Activated CD8-positive, alpha-beta memory T cell treated with anti-CD3 and anti-CD28 coated beads, Interleukin-2, amount 50 U/mL, for 48 hours (primary cell): ENCODE measurements around the gene LRRC3.

ENCODE experiments used
- DNase-seq: peaks from one replicate; pipeline ENCODE4 v3.0.0-alpha.2; 2020

LRRC3 gene

GRCh38 chr21:44459712-44460440 is 4.6 kb downstream of the LRRC3 start:
- no peak for DNase-seq

DNA sequence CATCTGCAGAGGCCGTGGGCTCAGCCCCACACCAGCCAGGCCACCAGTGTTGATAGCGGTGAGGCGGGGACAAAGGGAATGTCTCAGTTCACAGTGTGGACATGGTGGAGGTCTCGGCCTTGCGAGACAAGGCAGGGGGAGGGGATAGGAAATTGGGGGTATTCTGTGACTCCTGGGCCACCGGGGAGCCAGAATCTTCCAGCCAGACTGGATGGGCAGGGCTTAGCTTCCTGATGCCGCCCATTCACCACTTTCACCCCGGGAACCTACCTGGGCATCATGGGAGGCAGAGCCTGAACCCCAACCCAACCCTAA is 5.1 kb downstream of the LRRC3 start:
- no peak for DNase-seq

DNA sequence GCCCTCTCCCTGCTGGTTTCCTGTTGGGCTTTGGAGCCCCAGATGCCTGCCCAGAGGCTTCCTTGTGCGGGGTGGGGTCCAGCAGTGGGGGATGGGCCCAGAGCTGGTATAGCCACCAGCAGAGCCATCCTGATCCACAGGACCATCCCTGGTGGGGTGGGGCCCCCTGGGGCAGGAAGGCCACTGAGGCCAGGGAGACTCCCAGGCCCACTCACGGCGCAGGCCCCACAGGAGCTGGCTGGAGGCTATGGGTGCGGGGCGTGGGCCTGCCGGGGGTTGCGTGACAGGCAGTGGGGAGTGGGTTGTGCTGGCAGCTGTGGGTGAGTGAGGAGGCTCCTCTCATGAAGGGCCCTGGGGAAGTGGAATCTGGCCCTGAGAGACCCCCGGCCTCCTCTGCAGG is 5.7 kb downstream of the LRRC3 start:
- DNase-seq = no peak

- no peak for DNase-seq
These were observed 6.2 kb downstream of the LRRC3 start for GRCh38 chr21:44461464-44462001.

GRCh38 chr21:44462086-44462833 is 7.0 kb downstream of the LRRC3 start:
- DNase-seq = no peak

DNA sequence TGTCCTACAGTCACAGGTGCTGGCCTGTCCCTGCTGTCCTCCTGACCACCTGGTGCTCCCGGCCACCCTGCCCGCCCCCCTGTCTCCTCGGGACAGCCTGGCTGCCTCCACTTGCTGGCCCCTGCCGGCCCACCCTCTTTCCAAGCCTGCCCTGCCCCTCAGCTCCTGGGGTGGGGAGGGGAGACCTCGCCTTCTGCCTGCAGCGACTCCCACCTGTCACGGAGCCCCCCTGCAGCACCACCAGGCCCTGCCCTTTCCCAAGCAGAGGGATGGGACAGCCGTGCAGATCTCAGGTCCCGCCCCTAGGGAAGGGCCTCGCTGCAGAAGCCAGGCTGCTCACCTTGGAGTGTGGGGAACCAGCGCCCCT is 7.5 kb downstream of the LRRC3 start:
- DNase-seq = no peak

GRCh38 chr21:44463724-44464123 is 8.4 kb downstream of the LRRC3 start:
- no peak for DNase-seq

- no peak for DNase-seq
These were observed 9.0 kb downstream of the LRRC3 start for GRCh38 chr21:44464351-44464750.

DNA sequence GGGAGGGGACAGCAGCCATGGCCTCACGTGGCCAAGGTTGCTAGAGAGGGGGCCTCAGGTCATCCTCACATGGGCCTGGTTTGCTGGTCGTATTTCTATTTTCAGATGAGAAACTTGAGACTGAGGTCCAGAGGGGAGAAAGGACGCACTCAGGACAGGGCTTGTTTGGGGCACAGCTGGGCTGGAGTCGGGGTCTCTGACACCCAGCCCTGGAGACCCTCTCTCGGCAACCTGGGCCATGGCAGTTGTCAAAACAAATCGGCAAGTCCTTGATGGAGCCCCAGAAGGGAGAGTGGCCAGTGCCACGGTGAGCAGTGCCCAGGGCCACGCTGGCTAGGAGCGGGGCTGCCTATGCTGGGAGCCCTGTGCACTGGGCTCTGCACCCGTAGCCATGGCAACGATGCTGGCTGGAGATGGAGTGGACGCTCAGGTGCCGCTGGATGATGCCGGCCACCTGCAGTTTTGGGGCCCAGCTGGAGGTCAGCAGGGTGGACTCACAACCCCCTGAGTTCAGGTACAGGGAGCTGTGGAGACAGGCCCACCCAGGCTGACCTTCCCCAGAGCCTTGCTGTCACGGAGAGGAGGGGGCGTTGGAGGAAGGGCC is 11.1 kb downstream of the LRRC3 start:
- DNase-seq = no peak

- DNase-seq = no peak
These were observed 11.9 kb downstream of the LRRC3 start for GRCh38 chr21:44466996-44467858.

DNA sequence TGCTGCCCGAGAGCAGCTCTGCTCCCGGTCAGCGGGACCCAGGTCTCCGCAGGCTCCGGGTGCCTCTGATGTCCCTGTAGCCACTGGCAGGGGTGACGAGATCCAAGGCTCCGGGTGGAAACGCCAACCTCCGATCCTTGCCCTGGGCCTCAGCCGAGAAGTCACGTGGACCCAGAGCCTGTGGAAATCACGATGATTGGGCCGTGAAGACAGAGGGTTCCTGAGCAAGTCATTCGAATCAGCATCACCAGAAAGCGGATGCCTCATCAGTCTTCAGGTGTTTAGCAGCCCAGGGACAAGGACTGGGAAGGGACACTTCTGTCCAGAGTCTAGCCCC is 12.5 kb downstream of the LRRC3 start:
- no peak for DNase-seq

DNA sequence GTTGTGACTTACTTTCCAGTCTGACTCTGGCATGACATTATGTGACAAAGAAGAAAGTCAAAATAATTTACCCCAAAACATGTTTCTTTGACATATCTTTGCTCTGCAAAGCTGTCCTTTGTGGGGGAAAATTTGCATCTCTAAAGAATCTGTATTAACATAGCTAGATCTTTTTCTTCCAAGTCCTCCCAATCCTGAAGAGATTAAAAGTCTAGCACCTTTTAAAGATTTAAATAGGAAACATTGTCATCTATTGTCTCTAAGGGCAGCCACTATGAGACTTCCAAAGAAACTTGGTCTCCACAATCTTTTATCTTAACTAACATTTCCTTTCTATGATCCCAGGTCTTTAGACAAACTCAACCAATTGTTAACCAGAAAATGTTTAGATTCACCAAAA is 16.0 kb downstream of the LRRC3 start:
- DNase-seq = no peak

DNA sequence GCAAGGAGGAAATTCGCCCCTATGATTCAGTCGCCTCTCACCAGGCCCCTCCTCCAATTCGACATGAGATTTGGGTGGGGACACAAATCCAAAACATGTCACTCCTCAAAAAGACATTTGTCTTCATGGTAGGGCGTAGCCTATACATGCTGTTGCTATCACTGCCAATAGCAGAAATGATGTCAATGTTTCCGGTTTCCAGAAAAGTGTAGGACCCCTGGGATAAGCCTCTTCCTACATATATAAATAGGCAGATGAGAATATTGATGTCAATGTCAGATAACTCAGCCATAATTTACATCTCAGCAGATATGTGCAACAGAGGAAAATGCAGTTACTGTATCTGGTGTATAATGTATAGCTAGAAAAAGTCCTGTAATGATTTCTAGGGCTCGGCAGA is 16.7 kb downstream of the LRRC3 start:
- no peak for DNase-seq

GRCh38 chr21:44473915-44474555 is 18.7 kb downstream of the LRRC3 start:
- DNase-seq = no peak

- no peak for DNase-seq
These were observed 20.0 kb downstream of the LRRC3 start for GRCh38 chr21:44475266-44475845.

- no peak for DNase-seq
These were observed 21.8 kb downstream of the LRRC3 start for GRCh38 chr21:44477131-44477530.

DNA sequence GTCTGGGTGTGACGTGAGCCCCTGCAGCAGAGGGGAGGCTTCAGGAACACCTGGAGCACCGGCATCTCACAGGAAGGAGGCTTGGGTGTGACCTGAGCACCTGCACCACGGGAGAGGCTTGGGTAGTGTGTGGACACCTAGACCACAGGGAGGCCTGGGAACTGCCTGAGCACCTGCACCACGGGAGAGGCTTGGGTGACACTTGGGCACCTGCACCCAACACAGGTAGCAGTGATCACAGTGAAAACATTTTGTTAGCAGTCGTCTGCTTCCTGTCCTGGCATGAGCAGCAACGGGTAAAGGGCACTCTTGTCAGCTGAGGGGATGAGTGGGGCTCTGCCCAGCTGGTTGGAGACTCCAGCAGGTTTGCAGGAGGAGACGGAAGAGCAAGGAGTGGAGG is 22.4 kb downstream of the LRRC3 start:
- no peak for DNase-seq

DNA sequence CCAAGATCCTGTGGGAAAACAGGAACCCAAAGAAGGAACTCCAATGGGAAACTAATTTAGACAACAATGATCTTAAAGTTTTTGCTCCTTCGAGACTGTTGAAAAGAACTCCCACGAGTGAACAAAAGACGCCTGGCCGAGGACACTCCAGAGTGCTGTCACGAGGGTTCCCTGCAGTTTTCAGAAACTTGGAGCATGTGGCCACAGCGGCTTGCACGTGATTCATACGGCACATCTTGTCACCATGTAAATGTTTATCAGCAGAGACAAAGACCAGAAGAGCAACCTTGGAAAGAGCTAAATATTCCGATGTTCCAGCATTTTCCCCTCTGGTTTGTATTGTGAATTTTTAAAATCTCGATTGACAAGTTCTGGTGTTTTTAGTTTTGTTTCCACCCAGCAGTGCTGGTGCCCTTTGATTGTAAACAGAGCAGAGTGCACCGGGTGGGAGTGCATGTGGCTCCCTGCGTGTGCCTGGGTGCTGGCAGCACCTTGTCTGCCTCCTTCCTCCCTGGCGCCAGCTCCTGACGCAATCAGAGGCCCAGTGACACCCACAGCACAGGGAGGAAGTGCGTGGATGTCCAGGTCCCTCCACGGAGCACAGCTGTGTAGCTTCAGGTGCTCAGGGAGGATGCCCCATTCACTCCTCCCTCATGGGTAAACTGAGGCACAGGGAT is 23.0 kb downstream of the LRRC3 start:
- no peak for DNase-seq

DNA sequence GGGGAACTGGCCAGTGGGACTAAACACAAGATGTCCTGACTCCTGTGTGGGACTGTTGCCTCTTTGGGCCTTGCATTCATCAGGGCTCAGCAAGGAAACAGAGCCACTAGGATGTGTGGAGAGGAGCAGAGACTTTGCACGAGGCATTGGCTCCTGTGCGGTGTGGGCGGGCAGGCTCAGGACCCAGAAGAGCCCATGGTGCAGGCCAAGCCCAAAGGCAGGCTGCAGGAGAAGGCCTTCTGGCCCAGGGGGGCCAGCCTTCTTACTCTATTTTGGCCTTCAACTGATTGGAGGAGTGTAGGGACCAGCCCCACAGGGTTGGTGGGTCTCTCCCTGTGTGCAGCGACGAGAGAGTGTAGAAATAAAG is 23.5 kb downstream of the LRRC3 start:
- DNase-seq = no peak

DNA sequence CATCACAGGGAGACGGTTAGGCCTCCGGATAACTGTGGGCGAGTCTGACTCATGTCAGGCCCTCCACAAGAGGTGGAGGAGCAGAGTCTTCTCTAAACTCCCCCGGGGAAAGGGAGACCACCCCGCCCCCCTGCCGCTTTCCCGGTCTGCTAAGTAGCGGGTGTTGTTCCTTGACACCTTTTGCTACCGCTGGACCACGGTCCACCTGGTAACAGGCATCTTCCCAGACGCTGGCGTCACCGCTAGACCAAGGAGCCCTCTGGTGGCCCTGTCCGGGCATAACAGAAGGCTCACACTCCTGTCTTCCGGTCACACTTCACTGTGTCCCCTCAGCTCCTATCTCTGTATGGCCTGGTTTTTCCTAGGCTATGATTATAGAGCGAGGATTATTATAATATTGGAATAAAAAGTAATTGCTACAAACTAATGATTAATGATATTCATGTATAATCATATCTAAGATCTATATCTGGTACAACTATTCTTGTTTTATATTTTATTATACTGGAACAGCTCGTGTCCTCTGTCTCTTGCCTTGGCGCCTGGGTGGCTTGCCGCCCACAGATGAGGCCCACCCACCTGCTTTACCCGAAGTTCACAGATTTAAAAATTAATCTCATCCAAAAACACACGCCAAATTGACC is 24.4 kb downstream of the LRRC3 start:
- peak; percentile 73 for DNase-seq
